ENCODE measurements around the gene HEATR9.

Gene HEATR9

DNA sequence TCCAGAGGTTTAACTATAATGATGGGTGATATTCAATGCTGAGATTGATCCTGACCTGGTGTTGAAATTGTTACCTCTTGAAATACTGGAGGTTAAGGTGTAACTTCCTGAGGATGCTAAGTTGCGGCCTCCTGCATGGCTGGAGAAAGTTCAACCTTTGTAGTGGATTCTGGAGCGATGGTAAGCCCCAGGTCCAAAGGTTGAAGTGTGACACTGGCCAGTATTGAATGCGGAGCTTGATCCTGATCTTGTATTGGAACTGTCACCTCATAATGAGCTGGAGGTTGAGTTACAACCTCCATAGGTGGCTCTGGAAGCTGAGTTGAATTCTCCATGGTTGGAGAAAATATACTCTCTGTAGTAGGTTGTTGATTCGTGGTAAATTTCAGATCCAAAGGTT is 44.9 kb upstream of the HEATR9 start:
- H3K4me3 ChIP-seq (ENCODE audit: low read length), result no peak overlapping the region
- no peaks in the 10 kb centered on the region for H3K79me2 ChIP-seq (ENCODE audit: low read length)
- no peaks in the 10 kb centered on the region for H4K20me1 ChIP-seq (ENCODE audit: insufficient read depth, low read length)
- H3K4me2 ChIP-seq (ENCODE audit: low read length), result no peak overlapping the region
- no peak for TF ChIP-seq EZH2phosphoT487 (IDR thresholded peaks at IDR 0.05; ENCODE audit: low read depth)
- TF ChIP-seq CTCF (IDR thresholded peaks at IDR 0.05; ENCODE audit: low read depth, low read length), result no peak
- no peak overlapping the region for H3K9ac ChIP-seq (ENCODE audit: low read length)
- no peaks in the 10 kb centered on the region for H3K9me3 ChIP-seq (ENCODE audit: insufficient read depth, low read length)
- H2AFZ ChIP-seq (ENCODE audit: low read depth, low read length), result no peak overlapping the region
- no peaks in the 10 kb centered on the region for H3K36me3 ChIP-seq (replicated peaks; ENCODE audit: low read depth, low read length)
- H3K27me3 ChIP-seq (ENCODE audit: low read depth, low read length), result no peaks in the 10 kb centered on the region
- H3K27ac ChIP-seq (ENCODE audit: low read length), result no peak overlapping the region
- H3K4me1 ChIP-seq (ENCODE audit: low read length), result no peaks in the 10 kb centered on the region

DNA sequence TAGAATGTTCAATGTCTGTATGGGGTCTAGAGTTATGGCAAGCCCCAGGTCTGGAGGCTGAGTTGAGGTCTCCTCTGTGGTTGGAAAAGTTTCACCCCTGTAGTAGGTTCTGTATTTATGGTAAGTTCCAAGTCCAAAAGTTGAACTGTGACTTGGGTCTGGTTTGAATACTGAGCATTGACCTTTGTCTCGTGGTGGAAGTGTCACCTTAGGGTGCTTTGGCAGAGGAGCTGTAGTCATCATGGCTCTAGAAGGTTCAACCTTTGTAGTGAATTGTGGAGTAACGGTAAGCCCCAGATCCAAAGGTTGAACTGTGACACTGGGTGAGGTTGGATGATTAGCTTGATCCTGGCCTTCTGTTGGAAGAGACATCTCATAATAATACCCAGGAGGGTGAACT is 44.3 kb upstream of the HEATR9 start:
- Histone ChIP-seq H3K27me3 (ENCODE audit: low read depth, low read length) (no peaks in the 10 kb centered on the region), H4K20me1 (ENCODE audit: insufficient read depth, low read length) (no peaks in the 10 kb centered on the region), H3K27ac (ENCODE audit: low read length) (no peak overlapping the region), H3K4me2 (ENCODE audit: low read length) (no peak overlapping the region), H2AFZ (ENCODE audit: low read depth, low read length) (no peak overlapping the region), H3K36me3 (replicated peaks; ENCODE audit: low read depth, low read length) (no peaks in the 10 kb centered on the region), H3K4me3 (ENCODE audit: low read length) (no peak overlapping the region), H3K9me3 (ENCODE audit: insufficient read depth, low read length) (no peaks in the 10 kb centered on the region), H3K79me2 (ENCODE audit: low read length) (no peaks in the 10 kb centered on the region), H3K9ac (ENCODE audit: low read length) (no peak overlapping the region), H3K4me1 (ENCODE audit: low read length) (no peaks in the 10 kb centered on the region)
- no peak for TF ChIP-seq EZH2phosphoT487 (IDR thresholded peaks at IDR 0.05; ENCODE audit: low read depth)
- TF ChIP-seq CTCF (IDR thresholded peaks at IDR 0.05; ENCODE audit: low read depth, low read length), result no peak

GRCh38 chr17:35912339-35912912 is 43.7 kb upstream of the HEATR9 start:
- TF ChIP-seq CTCF (IDR thresholded peaks at IDR 0.05; ENCODE audit: low read depth, low read length) (no peak), EZH2phosphoT487 (IDR thresholded peaks at IDR 0.05; ENCODE audit: low read depth) (no peak)
- no peaks in the 10 kb centered on the region for H3K9me3 ChIP-seq (ENCODE audit: insufficient read depth, low read length)
- H3K9ac ChIP-seq (ENCODE audit: low read length), result no peak overlapping the region
- no peaks in the 10 kb centered on the region for H3K36me3 ChIP-seq (replicated peaks; ENCODE audit: low read depth, low read length)
- H4K20me1 ChIP-seq (ENCODE audit: insufficient read depth, low read length), result no peaks in the 10 kb centered on the region
- H3K4me1 ChIP-seq (ENCODE audit: low read length), result no peaks in the 10 kb centered on the region
- no peaks in the 10 kb centered on the region for H3K27me3 ChIP-seq (ENCODE audit: low read depth, low read length)
- H3K27ac ChIP-seq (ENCODE audit: low read length), result no peak overlapping the region
- no peak overlapping the region for H2AFZ ChIP-seq (ENCODE audit: low read depth, low read length)
- H3K79me2 ChIP-seq (ENCODE audit: low read length), result no peaks in the 10 kb centered on the region
- no peak overlapping the region for H3K4me2 ChIP-seq (ENCODE audit: low read length)
- H3K4me3 ChIP-seq (ENCODE audit: low read length), result no peak overlapping the region

DNA sequence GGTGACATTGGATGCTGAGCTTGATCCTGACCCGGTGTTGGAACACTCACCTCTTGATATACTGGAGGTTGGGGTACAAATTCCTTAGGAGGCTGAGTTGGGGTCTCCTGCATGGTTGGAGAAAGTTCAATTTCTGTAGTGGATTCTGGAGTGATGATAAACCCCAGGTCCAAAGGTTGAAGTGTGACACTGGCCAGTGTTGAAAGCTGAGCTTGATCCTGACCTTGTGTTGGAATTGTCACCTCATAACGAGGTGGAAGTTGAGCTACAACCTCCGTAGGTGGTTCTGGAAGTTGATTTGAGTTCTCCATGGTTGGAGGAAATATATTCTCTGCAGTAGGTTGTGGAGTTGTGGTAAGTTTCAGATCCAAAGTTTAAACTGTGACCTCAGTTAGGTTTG is 40.7 kb upstream of the HEATR9 start:
- no peaks in the 10 kb centered on the region for H3K79me2 ChIP-seq (ENCODE audit: low read length)
- H4K20me1 ChIP-seq (ENCODE audit: insufficient read depth, low read length), result no peaks in the 10 kb centered on the region
- no peaks in the 10 kb centered on the region for H3K4me1 ChIP-seq (ENCODE audit: low read length)
- H3K27me3 ChIP-seq (ENCODE audit: low read depth, low read length), result no peaks in the 10 kb centered on the region
- no peak overlapping the region for H2AFZ ChIP-seq (ENCODE audit: low read depth, low read length)
- H3K4me3 ChIP-seq (ENCODE audit: low read length), result no peak overlapping the region
- no peaks in the 10 kb centered on the region for H3K36me3 ChIP-seq (replicated peaks; ENCODE audit: low read depth, low read length)
- H3K4me2 ChIP-seq (ENCODE audit: low read length), result no peak overlapping the region
- no peak overlapping the region for H3K27ac ChIP-seq (ENCODE audit: low read length)
- no peak for TF ChIP-seq CTCF (IDR thresholded peaks at IDR 0.05; ENCODE audit: low read depth, low read length)
- TF ChIP-seq EZH2phosphoT487 (IDR thresholded peaks at IDR 0.05; ENCODE audit: low read depth), result no peak
- H3K9ac ChIP-seq (ENCODE audit: low read length), result no peak overlapping the region
- H3K9me3 ChIP-seq (ENCODE audit: insufficient read depth, low read length), result no peaks in the 10 kb centered on the region
